HepG2 (cell line): Measurements from ENCODE around the gene PAK1. TPM values are rescaled to one million over a fixed set of nuclear protein-coding genes. Genes with fewer than 3 reads are reported as not detected.

Experiments
- ATAC-seq: fragments of 200-7000 bp; cut with Tn5 transposase; 3 replicates; pipeline ENCODE4 v1.9.1; 2020; ENCODE audit warnings: mild to moderate bottlenecking, moderate library complexity
- BruUV-seq: library from RNA; stranded (reverse); fragments of 400-500 nt; replicated peaks from 2 replicates; lab custom pipeline; 2021; lab: Mats Ljungman, UMichigan
- CTCF ChIA-PET: fragments of 300-600 bp; formaldehyde crosslinking; extraction: SDS; loops from one replicate; lab custom pipeline; 2021; ENCODE audit warnings: low total read pairs, inconsistent platforms, low intra/inter-chr PET ratio; lab: Yijun Ruan, JAX
- POLR2A ChIA-PET: fragments of 350-600 bp; sonication (Branson Sonifier 250); formaldehyde crosslinking; loops from one replicate; lab custom pipeline; 2020; ENCODE audit warnings: antibody characterized with exemption, inconsistent platforms; lab: Yijun Ruan, JAX
- DNase-seq: peaks from one replicate; pipeline ENCODE4 v3.0.0-alpha.2; 2015; ENCODE audit warnings: low spot score
- FAIRE-seq: peaks from 3 replicates; lab custom pipeline; 2011; peaks lifted over from hg19 to GRCh38; lab: Jason Lieb, UNC
- H2AFZ ChIP-seq: one replicate; pipeline ENCODE4 v1.6.1; 2011; ENCODE audit warnings: low read length, inconsistent platforms
- H3K27ac ChIP-seq: fragments of 300-600 bp; 3 replicates; pipeline ENCODE4 v1.8.0; 2011; ENCODE audit warnings: mixed run types, mild to moderate bottlenecking, mixed read lengths, low read length, inconsistent platforms; ENCODE audit not compliant: insufficient read depth; ENCODE audit errors: extremely low read length
- H3K27me3 ChIP-seq, 2 experiments: fragments of 200-600 bp in 1 of 2; 2 replicates in 1 of 2; 3 replicates in 1 of 2; pipeline versions ENCODE4 v1.6.0 to v1.8.0; 2011; ENCODE audit warnings: low read length in 2 of 2, mild to moderate bottlenecking in 2 of 2, moderate library complexity in 2 of 2, inconsistent platforms in 1 of 2; ENCODE audit not compliant: insufficient read depth in 2 of 2, control insufficient read depth in 1 of 2
- H3K36me3 ChIP-seq, 2 experiments: fragments of 200-600 bp in 1 of 2; replicated peaks in 1 of 2; 2 replicates in 1 of 2; 3 replicates in 1 of 2; pipeline versions ENCODE4 v1.5.1 to v1.8.0; 2011; ENCODE audit warnings: low read length in 2 of 2, inconsistent platforms in 1 of 2; ENCODE audit not compliant: insufficient read depth in 2 of 2, control insufficient read depth in 1 of 2
- H3K4me1 ChIP-seq: 2 replicates; pipeline ENCODE4 v1.5.1; 2012; ENCODE audit warnings: low read length, inconsistent platforms; ENCODE audit not compliant: insufficient read depth
- H3K4me2 ChIP-seq: 2 replicates; pipeline ENCODE4 v1.6.0; 2011; ENCODE audit warnings: low read depth, low read length, inconsistent platforms
- H3K4me3 ChIP-seq, 3 experiments: fragments of 200-600 bp in 1 of 3; sonication (generic), shearing (Covaris generic) in 1 of 3; replicated peaks in 1 of 3; 2 replicates each; pipeline ENCODE4 v1.5.1; 2011 to 2016; ENCODE audit warnings: low read length in 3 of 3, inconsistent platforms in 2 of 3, low read depth in 2 of 3, mild to moderate bottlenecking in 2 of 3, control low read depth in 1 of 3, mixed read lengths in 1 of 3; ENCODE audit not compliant: insufficient read depth in 1 of 3
- H3K79me2 ChIP-seq: one replicate; pipeline ENCODE4 v1.6.1; 2011; ENCODE audit warnings: low read length, inconsistent platforms; ENCODE audit not compliant: insufficient read depth
- H3K9ac ChIP-seq: 2 replicates; pipeline ENCODE4 v1.6.0; 2011; ENCODE audit warnings: mild to moderate bottlenecking, low read depth, low read length, inconsistent platforms; ENCODE audit not compliant: insufficient read depth
- H3K9me3 ChIP-seq: 2 replicates; pipeline ENCODE4 v1.5.1; 2012; ENCODE audit warnings: mild to moderate bottlenecking, low read length
- H4K20me1 ChIP-seq: 2 replicates; pipeline ENCODE4 v1.6.0; 2011; ENCODE audit warnings: inconsistent platforms, mild to moderate bottlenecking, low read length, moderate library complexity; ENCODE audit not compliant: insufficient read depth
- FOXJ3 ChIP-seq: sonication (generic); formaldehyde crosslinking; IDR thresholded peaks from 2 replicates; pipeline ENCODE4 v1.4.0; 2020; ENCODE audit warnings: missing genetic modification reagents, mild to moderate bottlenecking, borderline replicate concordance
- HHEX ChIP-seq: IDR thresholded peaks from 2 replicates; pipeline ENCODE4 v1.6.1; 2016; ENCODE audit warnings: control low read depth
- HNRNPL ChIP-seq: fragments of 200-400 bp; formaldehyde crosslinking; IDR thresholded peaks from 2 replicates; pipeline ENCODE4 v1.6.1; 2017; ENCODE audit warnings: mild to moderate bottlenecking, low read depth, low read length
- KDM4B ChIP-seq: sonication (generic); formaldehyde crosslinking; IDR thresholded peaks from 2 replicates; pipeline ENCODE4 v1.4.0; 2020; ENCODE audit warnings: missing genetic modification reagents
- MIXL1 ChIP-seq: IDR thresholded peaks from 2 replicates; pipeline ENCODE4 v1.6.1; 2016
- POLR2AphosphoS5 ChIP-seq: IDR thresholded peaks from 2 replicates; pipeline ENCODE4 v1.6.1; 2012; ENCODE audit warnings: low read depth, low read length
- TBX2 ChIP-seq: sonication (generic); formaldehyde crosslinking; IDR thresholded peaks from 2 replicates; pipeline ENCODE4 v1.5.0; 2020; ENCODE audit warnings: missing genetic modification reagents, mild to moderate bottlenecking, borderline replicate concordance
- ZMAT3 ChIP-seq: sonication (generic); formaldehyde crosslinking; conservative IDR thresholded peaks from 2 replicates; pipeline ENCODE4 v1.7.0; 2021; ENCODE audit warnings: missing genetic modification reagents
- ZNF205 ChIP-seq: IDR thresholded peaks from 2 replicates; pipeline ENCODE4 v1.6.1; 2018; ENCODE audit warnings: missing biosample characterization, missing genetic modification reagents
- ZNF24 ChIP-seq: fragments of 450-650 bp; IDR thresholded peaks from 2 replicates; pipeline ENCODE4 v1.6.1; 2017; ENCODE audit warnings: antibody characterized with exemption, mild to moderate bottlenecking
- ZNF484 ChIP-seq: sonication (generic); formaldehyde crosslinking; IDR thresholded peaks from 2 replicates; pipeline ENCODE4 v1.5.1; 2020; ENCODE audit warnings: mild to moderate bottlenecking, low read depth, missing genetic modification reagents, borderline replicate concordance
- ZNF674 ChIP-seq: sonication (generic); formaldehyde crosslinking; IDR thresholded peaks from 2 replicates; pipeline ENCODE4 v1.5.0; 2020; ENCODE audit warnings: low read depth, mild to moderate bottlenecking, missing genetic modification reagents
- ZNF792 ChIP-seq: IDR thresholded peaks from 2 replicates; pipeline ENCODE4 v1.6.1; 2016
- ZNF841 ChIP-seq: sonication (generic); formaldehyde crosslinking; IDR thresholded peaks from 2 replicates; pipeline ENCODE4 v1.8.1; 2023; ENCODE audit warnings: missing genetic modification reagents, borderline replicate concordance
- ZSCAN30 ChIP-seq: sonication (generic); formaldehyde crosslinking; IDR thresholded peaks from 2 replicates; pipeline ENCODE4 v1.5.0; 2020; ENCODE audit warnings: mild to moderate bottlenecking, missing genetic modification reagents
- WGBS: methylation state at CpG from one replicate; pipeline ENCODE4 v1.1.6; 2017; ENCODE audit warnings: low lambda C conversion rate; 5-methylcytosine and 5-hydroxymethylcytosine counted together
- in situ Hi-C: cut with HindIII; loops from 2 replicates; pipeline ENCODE4 v1.10.0; 2017; ENCODE audit warnings: low pct_unique_long_range_greater_than_20kb; ENCODE audit not compliant: extremely low pct_ligation_motif_present
- intact Hi-C: fragments of 100-400 bp; cut with micrococcal nuclease; formaldehyde crosslinking; loops from one replicate; pipeline ENCODE4 v1.10.0; 2022; ENCODE audit not compliant: unreplicated experiment
- polyA plus RNA-seq, 8 experiments: library from polyadenylated mRNA; depleted of rRNA in 3 of 8; stranded (reverse) in 7 of 8; unstranded in 1 of 8; fragments of >200 nt; fragmentation: Illumina TruSeq in 4 of 8; extraction: Trizol in 4 of 8; gene quantifications; 2 replicates each; pipeline versions ENCODE4 v1.2.1 to v1.2.3, GENCODE V29; 2011 to 2016; ENCODE audit warnings: low read depth in 4 of 8, missing spikeins in 1 of 8, mixed read lengths in 1 of 8; ENCODE audit not compliant: insufficient read depth in 1 of 8
- total RNA-seq, 5 experiments: library from RNA; depleted of rRNA; stranded (reverse); fragments of >200 nt; fragmentation: Illumina TruSeq; extraction: Trizol; gene quantifications; 2 replicates each; pipeline ENCODE4 v1.2.3, GENCODE V29; 2016; ENCODE audit warnings: low read depth in 1 of 5
- TF ChIP-seq, protein P1 (sequence below): sonication (generic); formaldehyde crosslinking; IDR thresholded peaks from 2 replicates; pipeline ENCODE4 v1.8.0; 2022; ENCODE audit warnings: missing genetic modification reagents, mild to moderate bottlenecking, moderate library complexity, borderline replicate concordance
- TF ChIP-seq, protein P2 (sequence below): sonication (generic); formaldehyde crosslinking; IDR thresholded peaks from 2 replicates; pipeline ENCODE4 v1.5.0; 2020; ENCODE audit warnings: missing genetic modification reagents
- TF ChIP-seq, protein P3 (sequence below): sonication (generic); formaldehyde crosslinking; IDR thresholded peaks from 2 replicates; pipeline ENCODE4 v1.4.0; 2020; ENCODE audit warnings: mild to moderate bottlenecking, missing genetic modification reagents

The PAK1 gene
- total and polyA plus RNA-seq, 2 of the 13 experiments (the other 11 are each of a cell fraction or from before 2014, with no cell fraction given): 1.5 to 4.3 TPM

DNA sequence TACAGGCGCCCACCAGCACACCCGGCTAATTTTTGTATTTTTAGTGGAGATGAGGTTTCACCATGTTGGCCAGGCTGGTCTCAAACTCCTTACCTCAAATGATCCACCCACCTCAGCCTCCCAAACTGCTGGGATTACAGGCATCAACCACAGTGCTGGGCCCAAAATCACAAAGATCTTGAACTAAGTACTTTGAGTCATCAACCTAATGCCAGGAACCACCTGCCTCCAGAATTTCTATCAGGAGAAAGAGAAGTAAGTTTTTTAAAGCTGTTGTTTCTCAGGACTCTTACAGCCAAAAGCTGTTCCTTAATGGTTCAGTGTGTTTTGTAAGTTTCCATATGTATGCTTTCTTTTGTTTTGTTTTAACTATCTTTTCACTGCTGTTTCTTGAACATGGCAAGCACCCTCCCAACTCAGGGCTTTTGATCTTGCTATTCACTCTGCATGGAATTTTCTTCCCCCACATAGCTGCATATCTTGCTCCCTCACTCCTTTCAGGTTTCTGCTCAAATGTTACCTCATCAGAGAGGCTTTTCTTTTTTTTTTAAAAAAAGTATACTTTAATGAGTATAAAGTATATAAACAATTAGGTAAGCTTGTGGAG is 6.0 kb upstream of the PAK1 start (continued):
- TF ChIP-seq, protein P1, sequence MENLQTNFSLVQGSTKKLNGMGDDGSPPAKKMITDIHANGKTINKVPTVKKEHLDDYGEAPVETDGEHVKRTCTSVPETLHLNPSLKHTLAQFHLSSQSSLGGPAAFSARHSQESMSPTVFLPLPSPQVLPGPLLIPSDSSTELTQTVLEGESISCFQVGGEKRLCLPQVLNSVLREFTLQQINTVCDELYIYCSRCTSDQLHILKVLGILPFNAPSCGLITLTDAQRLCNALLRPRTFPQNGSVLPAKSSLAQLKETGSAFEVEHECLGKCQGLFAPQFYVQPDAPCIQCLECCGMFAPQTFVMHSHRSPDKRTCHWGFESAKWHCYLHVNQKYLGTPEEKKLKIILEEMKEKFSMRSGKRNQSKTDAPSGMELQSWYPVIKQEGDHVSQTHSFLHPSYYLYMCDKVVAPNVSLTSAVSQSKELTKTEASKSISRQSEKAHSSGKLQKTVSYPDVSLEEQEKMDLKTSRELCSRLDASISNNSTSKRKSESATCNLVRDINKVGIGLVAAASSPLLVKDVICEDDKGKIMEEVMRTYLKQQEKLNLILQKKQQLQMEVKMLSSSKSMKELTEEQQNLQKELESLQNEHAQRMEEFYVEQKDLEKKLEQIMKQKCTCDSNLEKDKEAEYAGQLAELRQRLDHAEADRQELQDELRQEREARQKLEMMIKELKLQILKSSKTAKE (CRISPR knock-in tag): no peak
- no peak for TF ChIP-seq HNRNPL
- no peak for TF ChIP-seq ZMAT3 (CRISPR knock-in tag)
- TF ChIP-seq, protein P2, sequence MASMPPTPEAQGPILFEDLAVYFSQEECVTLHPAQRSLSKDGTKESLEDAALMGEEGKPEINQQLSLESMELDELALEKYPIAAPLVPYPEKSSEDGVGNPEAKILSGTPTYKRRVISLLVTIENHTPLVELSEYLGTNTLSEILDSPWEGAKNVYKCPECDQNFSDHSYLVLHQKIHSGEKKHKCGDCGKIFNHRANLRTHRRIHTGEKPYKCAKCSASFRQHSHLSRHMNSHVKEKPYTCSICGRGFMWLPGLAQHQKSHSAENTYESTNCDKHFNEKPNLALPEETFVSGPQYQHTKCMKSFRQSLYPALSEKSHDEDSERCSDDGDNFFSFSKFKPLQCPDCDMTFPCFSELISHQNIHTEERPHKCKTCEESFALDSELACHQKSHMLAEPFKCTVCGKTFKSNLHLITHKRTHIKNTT (CRISPR knock-in tag): no peak
- no peak for TF ChIP-seq ZNF674
- no peak for TF ChIP-seq MIXL1 (CRISPR knock-in tag)
- TF ChIP-seq ZNF205 (CRISPR knock-in tag): no peak
- no peak for TF ChIP-seq ZNF792 (CRISPR knock-in tag)

DNA sequence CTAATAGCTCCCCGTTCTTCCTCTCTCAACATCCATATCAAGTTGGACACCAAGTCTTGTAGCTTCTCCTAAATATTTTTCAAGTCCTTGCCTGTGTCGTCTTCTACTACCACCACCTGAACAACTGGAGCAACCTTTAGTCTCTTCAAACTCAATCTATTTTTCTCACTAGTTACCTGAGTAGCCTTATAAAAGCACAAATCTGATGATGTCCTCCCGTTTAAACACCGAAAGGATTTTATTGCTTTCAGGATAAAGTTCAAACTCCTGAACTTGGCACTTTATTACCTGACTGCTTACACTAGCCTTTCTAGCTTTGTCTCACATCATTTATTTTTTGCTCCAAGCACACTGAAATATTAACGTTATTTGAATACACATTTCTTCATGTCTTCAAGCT is 1.3 kb upstream of the PAK1 start:
- intact Hi-C loops (no loop called here), in situ Hi-C loops (no loop called here)
- no peak overlapping the region for H3K4me3 ChIP-seq
- no peak overlapping the region for H3K9ac ChIP-seq
- H3K4me2 ChIP-seq: no peak overlapping the region
- POLR2A ChIA-PET: no interaction called here
- H4K20me1 ChIP-seq: no peaks in the 10 kb centered on the region
- 3% methylated on average over 5 of the region's 5 CpGs for WGBS
- no peaks in the 10 kb centered on the region for H3K79me2 ChIP-seq
- peaks cover 50% of the 10 kb centered on the region for H3K4me1 ChIP-seq
- no peak overlapping the region for H2AFZ ChIP-seq
- FAIRE-seq (no peak), ATAC-seq (no peak), DNase-seq (no peak)
- no peaks in the 10 kb centered on the region for H3K9me3 ChIP-seq
- H3K27me3 ChIP-seq: peaks cover 0 to 24% of the 10 kb centered on the region in 2 experiments; a peak in 2 of 5 replicates
- no peaks in the 10 kb centered on the region for H3K36me3 ChIP-seq
- H3K27ac ChIP-seq: no peak overlapping the region
- BruUV-seq: no TSS peak
- CTCF ChIA-PET: no interaction called here
- no peak for TF ChIP-seq ZNF24
- no peak for TF ChIP-seq ZSCAN30 (CRISPR knock-in tag)
- no peak for TF ChIP-seq TBX2 (CRISPR knock-in tag)
- TF ChIP-seq KDM4B (CRISPR knock-in tag): no peak
- no peak for TF ChIP-seq HHEX
- TF ChIP-seq, protein P3, sequence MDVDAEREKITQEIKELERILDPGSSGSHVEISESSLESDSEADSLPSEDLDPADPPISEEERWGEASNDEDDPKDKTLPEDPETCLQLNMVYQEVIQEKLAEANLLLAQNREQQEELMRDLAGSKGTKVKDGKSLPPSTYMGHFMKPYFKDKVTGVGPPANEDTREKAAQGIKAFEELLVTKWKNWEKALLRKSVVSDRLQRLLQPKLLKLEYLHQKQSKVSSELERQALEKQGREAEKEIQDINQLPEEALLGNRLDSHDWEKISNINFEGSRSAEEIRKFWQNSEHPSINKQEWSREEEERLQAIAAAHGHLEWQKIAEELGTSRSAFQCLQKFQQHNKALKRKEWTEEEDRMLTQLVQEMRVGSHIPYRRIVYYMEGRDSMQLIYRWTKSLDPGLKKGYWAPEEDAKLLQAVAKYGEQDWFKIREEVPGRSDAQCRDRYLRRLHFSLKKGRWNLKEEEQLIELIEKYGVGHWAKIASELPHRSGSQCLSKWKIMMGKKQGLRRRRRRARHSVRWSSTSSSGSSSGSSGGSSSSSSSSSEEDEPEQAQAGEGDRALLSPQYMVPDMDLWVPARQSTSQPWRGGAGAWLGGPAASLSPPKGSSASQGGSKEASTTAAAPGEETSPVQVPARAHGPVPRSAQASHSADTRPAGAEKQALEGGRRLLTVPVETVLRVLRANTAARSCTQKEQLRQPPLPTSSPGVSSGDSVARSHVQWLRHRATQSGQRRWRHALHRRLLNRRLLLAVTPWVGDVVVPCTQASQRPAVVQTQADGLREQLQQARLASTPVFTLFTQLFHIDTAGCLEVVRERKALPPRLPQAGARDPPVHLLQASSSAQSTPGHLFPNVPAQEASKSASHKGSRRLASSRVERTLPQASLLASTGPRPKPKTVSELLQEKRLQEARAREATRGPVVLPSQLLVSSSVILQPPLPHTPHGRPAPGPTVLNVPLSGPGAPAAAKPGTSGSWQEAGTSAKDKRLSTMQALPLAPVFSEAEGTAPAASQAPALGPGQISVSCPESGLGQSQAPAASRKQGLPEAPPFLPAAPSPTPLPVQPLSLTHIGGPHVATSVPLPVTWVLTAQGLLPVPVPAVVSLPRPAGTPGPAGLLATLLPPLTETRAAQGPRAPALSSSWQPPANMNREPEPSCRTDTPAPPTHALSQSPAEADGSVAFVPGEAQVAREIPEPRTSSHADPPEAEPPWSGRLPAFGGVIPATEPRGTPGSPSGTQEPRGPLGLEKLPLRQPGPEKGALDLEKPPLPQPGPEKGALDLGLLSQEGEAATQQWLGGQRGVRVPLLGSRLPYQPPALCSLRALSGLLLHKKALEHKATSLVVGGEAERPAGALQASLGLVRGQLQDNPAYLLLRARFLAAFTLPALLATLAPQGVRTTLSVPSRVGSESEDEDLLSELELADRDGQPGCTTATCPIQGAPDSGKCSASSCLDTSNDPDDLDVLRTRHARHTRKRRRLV (CRISPR knock-in tag): no peak
- no peak for TF ChIP-seq FOXJ3 (CRISPR knock-in tag)
- no peak for TF ChIP-seq ZNF841 (CRISPR knock-in tag)
- no peak for TF ChIP-seq POLR2AphosphoS5
- TF ChIP-seq ZNF484 (CRISPR knock-in tag): no peak
